ENCODE results near the gene RAB22A.

- no peak for TF ChIP-seq CTCF (IDR thresholded peaks at IDR 0.05; ENCODE audit: low read depth, low read length)
- no peak for TF ChIP-seq EZH2phosphoT487 (IDR thresholded peaks at IDR 0.05; ENCODE audit: low read depth)
Measured at GRCh38 chr20:58294497-58295455, 14.7 kb upstream of the RAB22A start.
